ENCODE measurements around the gene P2RY2. TPM values are rescaled to one million over a fixed set of nuclear protein-coding genes. Genes with fewer than 3 reads are reported as not detected.
A peak's percentile ranks its signal among the peaks of the same experiment; 100 is the strongest.

Gene P2RY2
- total RNA-seq, 1 donor, result 0.36 TPM

DNA sequence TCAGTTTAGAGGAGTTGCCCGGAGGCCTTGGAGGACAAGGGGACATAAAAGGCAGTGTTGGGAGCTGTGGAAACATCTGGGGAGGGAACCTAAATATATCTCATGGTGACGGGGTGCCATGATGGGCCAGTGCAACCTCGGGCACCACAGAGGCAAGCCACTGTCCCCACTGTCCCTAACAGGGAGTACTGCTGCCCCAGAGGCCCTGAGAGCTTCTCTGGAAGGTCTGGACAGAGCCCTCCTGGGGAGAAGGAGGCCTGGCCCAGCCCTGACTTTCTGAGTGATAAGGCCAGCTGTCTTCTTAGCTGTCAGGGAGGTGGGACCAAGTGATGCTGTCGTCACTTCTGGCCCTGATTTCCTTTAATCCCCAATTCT lies 48.6 kb downstream of the P2RY2 start:
- H3K27me3 ChIP-seq (ENCODE audit: insufficient read depth, low read length), result no peaks in the 10 kb centered on the region
- no peaks in the 10 kb centered on the region for H3K79me2 ChIP-seq (ENCODE audit: insufficient read depth, low read length)
- peaks cover 7% of the 10 kb centered on the region for H4K20me1 ChIP-seq (ENCODE audit: insufficient read depth, low read length)
- H3K4me2 ChIP-seq (ENCODE audit: insufficient read depth, low read length), result no peak overlapping the region
- no peaks in the 10 kb centered on the region for H3K9me3 ChIP-seq (ENCODE audit: low read depth, low read length)
- no peaks in the 10 kb centered on the region for H3K36me3 ChIP-seq (ENCODE audit: insufficient read depth, low read length)
- no peak overlapping the region for H2AFZ ChIP-seq (ENCODE audit: low read length)
- no peak for DNase-seq (ENCODE audit: insufficient read length, low spot score, missing footprints)
- no peak overlapping the region for H3K4me3 ChIP-seq (ENCODE audit: insufficient read depth, low read length)
- H3K27ac ChIP-seq (ENCODE audit: low read depth, low read length), result no peak overlapping the region
- peaks cover 22% of the 10 kb centered on the region for H3K4me1 ChIP-seq (ENCODE audit: insufficient read depth, low read length)
- TF ChIP-seq, protein P1, sequence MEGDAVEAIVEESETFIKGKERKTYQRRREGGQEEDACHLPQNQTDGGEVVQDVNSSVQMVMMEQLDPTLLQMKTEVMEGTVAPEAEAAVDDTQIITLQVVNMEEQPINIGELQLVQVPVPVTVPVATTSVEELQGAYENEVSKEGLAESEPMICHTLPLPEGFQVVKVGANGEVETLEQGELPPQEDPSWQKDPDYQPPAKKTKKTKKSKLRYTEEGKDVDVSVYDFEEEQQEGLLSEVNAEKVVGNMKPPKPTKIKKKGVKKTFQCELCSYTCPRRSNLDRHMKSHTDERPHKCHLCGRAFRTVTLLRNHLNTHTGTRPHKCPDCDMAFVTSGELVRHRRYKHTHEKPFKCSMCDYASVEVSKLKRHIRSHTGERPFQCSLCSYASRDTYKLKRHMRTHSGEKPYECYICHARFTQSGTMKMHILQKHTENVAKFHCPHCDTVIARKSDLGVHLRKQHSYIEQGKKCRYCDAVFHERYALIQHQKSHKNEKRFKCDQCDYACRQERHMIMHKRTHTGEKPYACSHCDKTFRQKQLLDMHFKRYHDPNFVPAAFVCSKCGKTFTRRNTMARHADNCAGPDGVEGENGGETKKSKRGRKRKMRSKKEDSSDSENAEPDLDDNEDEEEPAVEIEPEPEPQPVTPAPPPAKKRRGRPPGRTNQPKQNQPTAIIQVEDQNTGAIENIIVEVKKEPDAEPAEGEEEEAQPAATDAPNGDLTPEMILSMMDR (IDR thresholded peaks at IDR 0.05; ENCODE audit: extremely low read depth, low read depth, low read length), result no peak

DNA sequence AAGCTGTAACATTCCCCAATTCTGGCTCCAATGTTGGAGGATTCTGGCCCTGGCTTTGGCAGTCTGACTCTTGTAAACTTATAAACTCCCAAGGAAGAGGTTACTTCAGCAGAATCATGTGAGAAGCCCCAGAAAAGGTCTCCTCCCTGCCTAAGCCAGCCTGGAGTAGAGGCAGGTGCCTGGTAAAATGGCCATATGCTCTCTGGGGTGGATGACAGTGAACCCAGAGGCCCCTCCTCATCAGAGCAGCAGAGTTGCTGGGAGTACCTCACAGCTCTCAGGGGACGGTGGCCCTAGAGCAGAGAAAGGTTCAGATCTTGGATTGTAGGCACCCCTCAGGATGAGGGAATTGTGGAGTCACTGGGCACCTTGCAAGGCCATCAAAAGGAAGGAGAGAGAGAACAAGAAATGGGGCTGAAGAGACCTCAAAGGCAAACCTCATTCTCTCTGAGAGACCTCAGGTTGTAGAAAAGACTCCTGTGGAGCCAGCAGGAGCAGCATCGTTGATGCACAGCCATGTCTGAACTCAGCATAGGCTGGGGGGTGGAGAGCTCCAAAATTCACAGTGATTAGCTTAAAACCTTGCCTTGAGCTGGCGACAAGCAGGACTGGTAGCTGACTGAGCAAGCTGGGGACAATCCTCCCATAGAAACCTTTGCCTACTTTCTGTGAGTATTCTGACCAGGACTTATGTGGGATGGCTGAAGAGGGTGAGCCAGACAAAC lies 49.2 kb downstream of the P2RY2 start:
- Histone ChIP-seq H2AFZ (ENCODE audit: low read length) (no peak overlapping the region), H3K9me3 (ENCODE audit: low read depth, low read length) (no peaks in the 10 kb centered on the region), H3K27me3 (ENCODE audit: insufficient read depth, low read length) (no peaks in the 10 kb centered on the region), H4K20me1 (ENCODE audit: insufficient read depth, low read length) (peaks cover 7% of the 10 kb centered on the region), H3K36me3 (ENCODE audit: insufficient read depth, low read length) (no peaks in the 10 kb centered on the region), H3K4me3 (ENCODE audit: insufficient read depth, low read length) (no peak overlapping the region), H3K79me2 (ENCODE audit: insufficient read depth, low read length) (no peaks in the 10 kb centered on the region), H3K27ac (ENCODE audit: low read depth, low read length) (no peak overlapping the region), H3K4me1 (ENCODE audit: insufficient read depth, low read length) (peaks cover 22% of the 10 kb centered on the region), H3K4me2 (ENCODE audit: insufficient read depth, low read length) (no peak overlapping the region)
- DNase-seq (ENCODE audit: insufficient read length, low spot score, missing footprints), result peak; percentile 65
- TF ChIP-seq, protein P1 (IDR thresholded peaks at IDR 0.05; ENCODE audit: extremely low read depth, low read depth, low read length), result no peak

DNA sequence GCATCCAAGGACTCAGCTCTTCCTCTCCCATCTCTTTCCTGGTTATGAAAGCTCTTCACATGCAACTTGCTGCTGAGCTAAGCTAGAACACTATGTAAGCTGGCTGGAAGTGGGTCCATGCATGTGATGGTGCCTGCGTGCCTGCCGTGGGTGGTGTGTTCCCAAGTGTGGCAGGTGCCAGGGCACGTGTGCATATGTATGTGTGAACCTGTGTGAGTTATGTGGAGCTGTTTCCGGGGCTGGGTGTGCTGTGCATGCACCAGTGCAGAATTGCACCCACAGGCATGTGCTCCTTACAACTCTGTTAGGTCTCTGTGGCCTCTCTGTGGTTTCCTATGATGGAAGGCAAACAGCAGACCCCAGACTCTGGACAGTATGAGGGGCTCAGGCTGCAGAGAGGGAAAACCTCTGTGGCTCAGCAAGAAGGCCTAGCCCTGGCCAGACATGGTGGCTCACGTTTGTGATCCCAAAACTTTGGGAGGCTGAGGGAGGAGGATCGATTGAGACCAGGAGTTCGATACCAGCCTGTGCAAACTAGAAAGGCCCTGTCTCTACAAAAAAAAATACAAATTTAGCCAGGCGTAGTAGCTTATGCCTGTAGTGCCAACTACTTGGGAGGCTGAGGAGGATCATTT lies 49.9 kb downstream of the P2RY2 start:
- Histone ChIP-seq H4K20me1 (ENCODE audit: insufficient read depth, low read length) (peaks cover 7% of the 10 kb centered on the region), H3K9me3 (ENCODE audit: low read depth, low read length) (no peaks in the 10 kb centered on the region), H3K79me2 (ENCODE audit: insufficient read depth, low read length) (no peaks in the 10 kb centered on the region), H3K4me2 (ENCODE audit: insufficient read depth, low read length) (no peak overlapping the region), H3K4me1 (ENCODE audit: insufficient read depth, low read length) (peaks cover 18% of the 10 kb centered on the region), H3K36me3 (ENCODE audit: insufficient read depth, low read length) (no peaks in the 10 kb centered on the region), H3K4me3 (ENCODE audit: insufficient read depth, low read length) (no peak overlapping the region), H3K27me3 (ENCODE audit: insufficient read depth, low read length) (no peaks in the 10 kb centered on the region), H2AFZ (ENCODE audit: low read length) (no peak overlapping the region), H3K27ac (ENCODE audit: low read depth, low read length) (no peak overlapping the region)
- TF ChIP-seq, protein P1 (IDR thresholded peaks at IDR 0.05; ENCODE audit: extremely low read depth, low read depth, low read length), result no peak
- DNase-seq (ENCODE audit: insufficient read length, low spot score, missing footprints), result no peak

DNA sequence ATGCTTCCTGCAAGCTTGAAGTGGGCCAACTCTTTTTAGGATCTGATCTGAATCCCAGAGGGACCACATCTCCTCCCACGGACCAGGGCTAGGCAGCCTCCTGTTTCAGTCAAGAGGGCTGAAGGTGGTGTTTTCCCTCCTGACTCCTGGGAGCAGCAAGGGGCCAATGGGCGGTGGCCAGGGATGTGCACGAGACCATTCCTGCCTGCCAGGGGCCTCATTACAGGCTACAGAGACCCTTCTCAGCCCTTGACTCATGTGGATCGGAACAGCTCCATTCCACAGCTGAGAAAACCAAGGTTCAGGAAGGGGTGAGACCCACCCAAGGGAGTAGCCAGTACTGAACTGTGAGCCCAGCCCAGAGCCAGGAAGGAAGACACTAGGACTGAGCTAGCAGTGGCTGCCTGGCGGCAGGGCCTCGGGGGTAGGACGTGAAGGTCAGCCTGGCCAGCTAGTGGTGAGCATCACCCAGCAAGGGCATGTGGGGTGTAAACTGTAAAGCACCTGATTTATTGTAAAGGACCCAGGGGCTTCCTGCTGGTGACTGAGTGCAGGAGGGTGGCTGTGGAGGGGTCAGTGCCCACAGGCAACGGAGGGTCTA lies 50.7 kb downstream of the P2RY2 start:
- Histone ChIP-seq H3K36me3 (ENCODE audit: insufficient read depth, low read length) (no peaks in the 10 kb centered on the region), H3K4me2 (ENCODE audit: insufficient read depth, low read length) (no peak overlapping the region), H3K4me1 (ENCODE audit: insufficient read depth, low read length) (peaks cover 14% of the 10 kb centered on the region), H3K4me3 (ENCODE audit: insufficient read depth, low read length) (no peak overlapping the region), H3K27ac (ENCODE audit: low read depth, low read length) (no peak overlapping the region), H2AFZ (ENCODE audit: low read length) (no peak overlapping the region), H3K79me2 (ENCODE audit: insufficient read depth, low read length) (no peaks in the 10 kb centered on the region), H3K27me3 (ENCODE audit: insufficient read depth, low read length) (no peaks in the 10 kb centered on the region), H4K20me1 (ENCODE audit: insufficient read depth, low read length) (peaks cover 7% of the 10 kb centered on the region), H3K9me3 (ENCODE audit: low read depth, low read length) (no peaks in the 10 kb centered on the region)
- TF ChIP-seq, protein P1 (IDR thresholded peaks at IDR 0.05; ENCODE audit: extremely low read depth, low read depth, low read length), result no peak
- no peak for DNase-seq (ENCODE audit: insufficient read length, low spot score, missing footprints)
